HG03575 (cell line): Measurements from ENCODE around the gene ACTL7B.
"Not testable (repeated sequence)": the region's sequence is repeated elsewhere in the genome, so short reads cannot be mapped to it uniquely, and the experiment has no call there.

Source experiments
- ATAC-seq: cut with Tn5 transposase; IDR thresholded peaks from one replicate; pipeline ENCODE4 v1.9.1; 2021; ENCODE audit not compliant: unreplicated experiment, insufficient number of reproducible peaks, low FRiP score; ENCODE audit errors: extremely low read depth

Gene ACTL7B

DNA sequence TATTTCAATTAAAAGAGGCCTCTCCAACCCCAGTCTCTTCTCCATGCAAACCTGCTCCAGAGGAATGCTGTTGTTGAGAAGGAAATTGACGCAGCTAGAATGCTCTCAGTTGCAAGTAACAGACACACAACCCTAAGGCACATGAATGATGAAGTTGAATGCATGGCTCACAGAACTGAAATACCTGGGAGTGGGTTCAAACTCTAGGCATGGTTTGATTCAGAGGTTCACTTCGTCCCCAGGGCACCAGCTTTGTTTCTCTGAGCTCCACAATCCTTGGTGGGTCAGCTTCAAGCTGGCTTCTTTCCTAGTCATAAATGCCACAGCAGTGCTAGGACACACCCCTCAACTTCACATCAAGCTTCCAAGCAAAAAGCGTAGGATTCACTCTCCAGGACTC lies 4.6 kb downstream of the ACTL7B start:
- no peak for ATAC-seq

DNA sequence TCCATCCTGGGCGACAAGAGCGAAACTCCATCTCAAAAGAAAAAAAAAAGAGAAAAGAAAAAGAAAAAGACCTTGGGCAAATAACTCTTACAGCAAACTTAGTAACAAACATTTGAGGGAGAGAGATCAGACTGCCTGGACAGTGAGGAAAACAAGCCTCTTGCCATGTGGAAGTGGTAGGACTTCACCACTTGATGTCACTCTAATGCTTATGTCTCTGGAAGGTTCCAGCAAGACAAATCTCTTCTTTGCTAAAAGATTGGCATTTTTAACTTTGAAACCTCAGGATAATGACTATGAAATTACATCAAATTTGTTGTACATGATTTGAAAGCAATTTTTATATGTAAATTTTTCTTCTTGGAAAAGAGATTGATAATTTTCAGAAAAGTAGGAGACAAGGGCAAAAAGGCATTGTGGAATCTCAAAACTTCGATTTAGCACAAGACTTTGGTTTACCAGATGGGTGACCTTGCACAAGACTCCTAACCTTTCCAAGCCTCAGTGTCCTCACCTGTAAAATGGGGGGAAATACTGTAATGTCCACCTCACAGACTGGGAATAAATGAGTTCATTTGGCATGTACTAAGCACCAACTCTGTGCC lies 5.4 kb downstream of the ACTL7B start:
- no peak for ATAC-seq

GRCh38 chr9:108848296-108848695 lies 7.5 kb downstream of the ACTL7B start:
- not testable (repeated sequence) for ATAC-seq

DNA sequence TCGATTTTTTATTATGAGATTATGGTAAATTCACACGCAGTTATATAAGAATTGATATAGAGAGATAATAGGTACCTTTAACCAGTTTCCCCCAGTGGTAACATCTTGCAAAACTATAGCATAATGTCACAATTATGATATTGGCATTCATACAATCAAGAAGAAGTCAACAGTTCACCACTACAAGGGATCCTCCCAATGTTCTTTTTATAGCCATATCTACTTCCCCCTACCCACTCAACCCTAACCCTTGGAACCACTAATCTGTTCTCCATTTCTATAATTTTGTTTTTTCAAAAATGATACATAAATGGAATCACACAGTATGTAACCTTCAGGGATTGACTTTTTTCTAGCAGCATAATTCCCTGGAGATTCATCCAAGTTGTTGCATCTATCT lies 9.8 kb downstream of the ACTL7B start:
- no peak for ATAC-seq

GRCh38 chr9:108845507-108845906 lies 10.3 kb downstream of the ACTL7B start:
- ATAC-seq = no peak

DNA sequence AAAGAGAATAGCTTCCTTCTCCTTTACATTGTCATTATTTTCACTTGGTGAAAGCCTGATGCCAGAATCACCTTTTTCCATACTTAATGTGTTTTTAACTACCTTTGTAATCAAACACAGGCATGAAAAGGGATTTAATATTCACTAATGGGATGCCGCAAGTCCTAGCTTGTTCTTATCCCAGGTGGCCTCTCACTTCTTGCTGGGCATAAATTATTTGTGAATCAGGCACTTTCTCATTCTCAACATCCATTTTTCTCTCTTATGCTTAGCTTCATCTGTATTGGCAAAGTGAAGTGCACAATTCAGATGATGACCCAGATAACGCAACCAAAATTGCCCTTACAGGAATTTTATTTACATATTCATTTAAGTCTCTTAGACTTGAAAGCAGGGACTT lies 10.9 kb downstream of the ACTL7B start:
- no peak for ATAC-seq

GRCh38 chr9:108844391-108844790 lies 11.4 kb downstream of the ACTL7B start:
- no peak for ATAC-seq

- ATAC-seq = no peak
Observed at GRCh38 chr9:108842610-108843295, 13.0 kb downstream of the ACTL7B start.

DNA sequence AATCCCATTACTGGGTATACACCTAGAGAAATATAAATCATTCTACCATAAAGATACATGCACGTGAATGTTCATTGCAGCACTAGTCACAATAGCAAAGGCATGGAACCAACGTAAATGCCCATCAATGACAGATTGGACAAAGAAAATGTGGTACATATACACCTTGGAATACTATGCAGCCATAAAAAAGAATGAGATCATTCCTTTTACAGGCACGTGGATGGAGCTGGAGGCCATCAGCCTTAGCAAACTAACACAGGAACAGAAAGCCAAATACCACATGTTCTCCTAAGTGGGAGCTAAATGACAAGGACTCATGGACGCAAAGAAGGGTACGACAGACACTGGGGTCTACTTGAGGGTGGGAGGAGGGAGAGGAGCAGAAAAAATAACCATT lies 16.2 kb downstream of the ACTL7B start:
- not testable (repeated sequence) for ATAC-seq

- no peak for ATAC-seq
Observed at GRCh38 chr9:108838017-108838416, 17.8 kb downstream of the ACTL7B start.

DNA sequence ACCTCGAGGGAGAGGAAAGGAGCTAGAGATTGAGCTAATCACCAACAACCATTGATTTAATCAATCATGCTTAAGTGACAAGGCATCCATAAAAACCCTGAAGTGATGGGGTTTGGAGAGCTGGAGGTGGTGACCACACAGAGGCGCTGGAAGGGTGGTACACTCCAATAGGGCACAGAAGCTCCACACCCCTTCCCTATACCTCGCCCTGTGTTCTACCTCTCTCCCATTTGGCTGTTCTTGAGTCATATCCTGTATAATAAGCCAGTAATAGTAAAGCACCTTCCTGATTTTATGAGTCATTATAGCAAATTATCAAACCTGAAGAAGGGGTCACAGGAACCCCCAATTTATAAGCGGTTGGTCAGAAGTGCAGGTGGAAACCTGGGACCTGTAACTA lies 18.3 kb downstream of the ACTL7B start:
- ATAC-seq = no peak

GRCh38 chr9:108836781-108837180 lies 19.0 kb downstream of the ACTL7B start:
- no peak for ATAC-seq

GRCh38 chr9:108836319-108836718 lies 19.5 kb downstream of the ACTL7B start:
- ATAC-seq = no peak

DNA sequence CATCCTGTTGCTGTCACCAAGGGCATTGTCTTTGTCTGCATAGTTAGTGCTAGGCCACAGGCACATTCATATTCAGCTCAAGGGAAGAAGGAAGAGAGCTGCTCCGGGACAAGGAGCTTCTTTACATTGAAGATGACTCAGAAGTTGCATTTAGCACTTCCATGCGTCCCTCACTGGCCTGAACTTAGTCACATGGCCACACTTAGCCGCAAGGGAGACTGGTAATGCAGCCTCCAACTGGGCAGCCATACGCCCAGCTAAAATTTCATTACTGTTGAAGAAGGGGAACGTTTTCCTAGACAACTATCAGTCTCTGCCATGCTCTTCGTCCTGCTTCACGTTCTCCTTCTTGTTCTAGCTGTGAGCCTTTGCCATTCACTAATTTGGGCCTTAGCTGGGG lies 20.0 kb downstream of the ACTL7B start:
- no peak for ATAC-seq

- ATAC-seq = no peak
Observed at GRCh38 chr9:108834959-108835665, 20.7 kb downstream of the ACTL7B start.

DNA sequence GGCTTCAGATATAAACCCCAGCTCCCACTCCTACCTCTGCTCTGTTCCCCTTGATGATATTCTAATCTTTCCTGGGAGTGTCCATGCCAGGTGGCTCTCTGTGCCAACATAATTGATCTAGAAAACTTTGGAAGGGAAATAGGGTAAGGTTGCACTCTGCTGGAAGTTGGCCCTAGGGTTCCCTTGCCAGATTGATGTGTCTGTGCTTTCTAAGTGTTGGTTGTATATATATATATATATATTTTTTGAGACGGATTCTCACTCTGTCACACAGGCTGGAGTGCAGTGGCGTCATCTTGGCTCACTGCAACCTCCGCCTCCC lies 23.6 kb downstream of the ACTL7B start:
- no peak for ATAC-seq

- no peak for ATAC-seq
Observed at GRCh38 chr9:108831496-108832178, 24.1 kb downstream of the ACTL7B start.

DNA sequence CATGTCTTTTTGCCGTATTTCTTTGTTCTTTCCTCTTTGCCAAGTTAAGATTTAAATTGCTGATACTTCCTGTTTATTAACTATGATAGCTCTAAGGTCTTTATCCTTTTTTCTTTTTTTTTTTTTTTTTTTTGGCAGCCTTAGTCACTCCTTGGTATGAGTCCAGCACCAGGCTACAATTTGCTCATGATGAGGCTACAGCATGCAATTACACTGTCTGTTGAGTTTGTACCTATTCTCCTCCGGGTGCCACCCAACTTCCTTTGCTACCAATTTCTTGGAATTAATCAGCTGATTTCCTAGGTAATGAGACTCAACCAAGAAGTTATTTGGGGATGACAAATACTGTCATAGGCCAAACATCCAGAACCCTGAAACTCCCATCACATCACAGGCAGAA lies 25.5 kb downstream of the ACTL7B start:
- no peak for ATAC-seq

DNA sequence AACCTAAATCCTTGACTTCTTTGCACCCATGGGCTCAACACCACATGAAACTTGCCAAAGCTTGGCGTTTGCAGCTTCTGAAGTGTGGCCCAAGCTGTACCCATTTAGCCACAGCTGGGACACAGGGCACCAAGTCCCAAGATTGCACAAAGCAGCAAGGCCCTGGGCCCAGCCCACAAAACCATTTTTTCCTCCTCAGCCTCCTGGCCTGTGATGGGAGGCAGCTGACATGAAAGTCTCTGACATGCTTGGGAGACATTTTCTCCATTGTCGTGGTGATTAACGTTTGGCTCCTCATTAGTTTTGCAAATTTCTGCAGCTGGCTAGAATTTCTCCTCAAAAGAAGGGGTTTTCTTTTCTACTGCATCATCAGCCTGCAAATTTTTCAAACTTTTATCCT lies 32.0 kb downstream of the ACTL7B start:
- ATAC-seq = no peak

GRCh38 chr9:108816037-108816436 lies 39.7 kb downstream of the ACTL7B start:
- no peak for ATAC-seq
